AG04449 (cell line): ENCODE results near the gene ACTR1A.

Experiments
- CTCF ChIA-PET: fragments of 350-600 bp; formaldehyde crosslinking; extraction: SDS; loops from one replicate; lab custom pipeline; 2021; ENCODE audit warnings: antibody characterized with exemption; lab: Yijun Ruan, JAX
- POLR2A ChIA-PET: fragments of 400-600, 350-600 bp; formaldehyde crosslinking; extraction: SDS; loops from one replicate; lab custom pipeline; 2020; ENCODE audit warnings: antibody characterized with exemption, inconsistent platforms; lab: Yijun Ruan, JAX
- DNase-seq: peaks from one replicate; pipeline ENCODE4 v3.0.0-alpha.2; 2010; ENCODE audit warnings: low read depth, low spot score
- H3K4me3 ChIP-seq: 2 replicates; pipeline ENCODE4 v1.5.1; 2011; ENCODE audit warnings: low read depth, mild to moderate bottlenecking, control low read depth, low read length
- CTCF ChIP-seq: IDR thresholded peaks from one replicate; pipeline ENCODE4 v1.5.1; 2011; ENCODE audit warnings: mild to moderate bottlenecking, moderate library complexity, low read length, control low read depth, inconsistent platforms; ENCODE audit not compliant: insufficient read depth; ENCODE audit errors: missing control alignments

The ACTR1A gene

DNA sequence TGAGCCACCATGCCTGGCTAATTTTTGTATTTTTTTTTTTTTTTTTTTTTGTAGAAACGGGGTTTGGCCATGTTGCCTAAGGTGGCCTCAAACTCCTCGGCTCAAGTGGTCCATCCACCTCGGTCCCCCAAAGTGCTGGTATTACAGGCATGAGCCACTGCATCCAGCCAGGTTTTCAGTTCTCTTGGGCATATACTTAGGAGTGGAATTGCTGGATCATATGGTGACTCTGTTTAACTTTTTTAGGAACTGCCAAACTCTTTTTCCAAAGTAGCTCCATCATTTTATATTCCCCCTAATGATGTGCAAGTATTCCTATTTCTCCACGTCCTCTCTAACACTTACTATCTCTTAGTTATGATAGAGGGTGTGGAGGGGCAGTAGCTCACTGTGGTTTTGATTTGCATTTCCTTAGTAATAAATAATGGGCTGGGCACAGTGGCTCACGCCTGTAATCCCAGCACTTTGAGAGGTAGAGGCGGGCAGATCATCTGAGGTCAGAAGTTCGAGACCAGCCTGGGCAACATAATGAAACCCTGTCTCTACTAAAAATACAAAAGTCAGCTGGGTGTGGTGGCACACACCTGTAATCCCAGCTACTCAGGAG, 42.9 kb upstream of the ACTR1A start:
- TF ChIP-seq CTCF: no peak
- no peak overlapping the region for H3K4me3 ChIP-seq
- DNase-seq: no peak
- POLR2A ChIA-PET: no interaction called here
- CTCF ChIA-PET: interaction anchor here (1.0 to 1.2 kb wide), 2 partner anchors 38 to 40 kb away, joined by 3 to 5 read pairs; no protein-coding TSS in a partner anchor

GRCh38 chr10:102542800-102543418, 40.4 kb upstream of the ACTR1A start:
- peak; percentile 49 for DNase-seq
- CTCF ChIA-PET: interaction anchor here (1.2 kb wide), 1 partner anchor 39 kb away, joined by 8 read pairs; the partner anchor contains the start of gene SUFU
- no peak for TF ChIP-seq CTCF
- H3K4me3 ChIP-seq: no peak overlapping the region
- POLR2A ChIA-PET: no interaction called here

- CTCF ChIA-PET: interaction anchor here (0.6 to 2.0 kb wide), 5 partner anchors 17 to 89 kb away, joined by 3 to 6 read pairs (median 3); no protein-coding TSS in a partner anchor
- no peak overlapping the region for H3K4me3 ChIP-seq
- POLR2A ChIA-PET: no interaction called here
- peak; percentile 29 for TF ChIP-seq CTCF
- DNase-seq: no peak
Observed at GRCh38 chr10:102540023-102540422, 37.5 kb upstream of the ACTR1A start.

DNA sequence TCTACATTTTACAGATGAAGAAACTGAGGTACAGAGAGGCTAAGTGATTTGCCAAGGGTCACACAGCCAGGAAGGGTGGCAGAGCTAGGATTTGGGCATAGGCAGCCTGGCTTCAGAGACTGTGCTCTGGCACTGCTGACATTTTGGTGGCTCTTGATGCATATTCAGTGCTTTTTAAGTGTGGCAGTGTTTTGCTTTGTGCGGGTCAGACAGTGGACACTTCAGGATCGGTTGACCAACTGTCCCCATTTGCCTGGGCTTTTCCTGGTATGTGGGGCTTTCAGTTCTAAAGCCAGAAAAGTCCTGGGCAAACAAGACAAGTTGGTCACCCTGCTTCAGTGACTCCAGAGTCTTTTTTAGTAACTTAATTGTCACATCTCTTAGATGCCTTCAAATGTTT, 36.3 kb upstream of the ACTR1A start:
- no peak overlapping the region for H3K4me3 ChIP-seq
- CTCF ChIA-PET: interaction anchor here (1.0 kb wide), 2 partner anchors 16 to 17 kb away, joined by 3 read pairs; no protein-coding TSS in a partner anchor
- no peak for DNase-seq
- no peak for TF ChIP-seq CTCF
- POLR2A ChIA-PET: no interaction called here

- ChIA-PET POLR2A (no interaction called here), CTCF (interaction anchor here (1.0 to 1.3 kb wide), 3 partner anchors 15 to 34 kb away, joined by 3 to 5 read pairs (median 3); partner anchors contain the start of gene SUFU)
- no peak overlapping the region for H3K4me3 ChIP-seq
- DNase-seq: no peak
- TF ChIP-seq CTCF: no peak
Observed at GRCh38 chr10:102537948-102538347, 35.4 kb upstream of the ACTR1A start.

- TF ChIP-seq CTCF: no peak
- DNase-seq: no peak
- ChIA-PET CTCF (interaction anchor here (1.3 kb wide), 1 partner anchor 33 kb away, joined by 5 read pairs; the partner anchor contains the start of gene SUFU), POLR2A (no interaction called here)
- no peak overlapping the region for H3K4me3 ChIP-seq
Observed at GRCh38 chr10:102537367-102537766, 34.9 kb upstream of the ACTR1A start.
